H9 (cell line): ENCODE data around the gene MXD3. TPM values are rescaled to one million over a fixed set of nuclear protein-coding genes. Genes with fewer than 3 reads are reported as not detected.

ENCODE experiments used
- DNase-seq: peaks from one replicate; pipeline ENCODE4 v3.0.0-alpha.2; 2017
- H2AFZ ChIP-seq: one replicate; pipeline ENCODE4 v1.6.1; 2013; ENCODE audit warnings: mild to moderate bottlenecking, low read length, control low read depth, moderate library complexity
- H2AK5ac ChIP-seq: 2 replicates; pipeline ENCODE4 v1.6.1; 2013; ENCODE audit warnings: low read length, control low read depth, mixed read lengths; ENCODE audit not compliant: insufficient read length
- H2BK120ac ChIP-seq: one replicate; pipeline ENCODE4 v1.6.1; 2013; ENCODE audit warnings: low read depth, mild to moderate bottlenecking, low read length, control low read depth, inconsistent platforms; ENCODE audit not compliant: poor library complexity, severe bottlenecking
- H2BK12ac ChIP-seq: 2 replicates; pipeline ENCODE4 v1.6.1; 2013; ENCODE audit warnings: low read length, control low read depth, mixed read lengths, low read depth; ENCODE audit not compliant: insufficient read length
- H2BK15ac ChIP-seq: 2 replicates; pipeline ENCODE4 v1.6.1; 2013; ENCODE audit warnings: low read depth, low read length, control low read depth
- H2BK20ac ChIP-seq: one replicate; pipeline ENCODE4 v1.6.1; 2013; ENCODE audit warnings: low read depth, mild to moderate bottlenecking, low read length, control low read depth, inconsistent platforms; ENCODE audit not compliant: poor library complexity, severe bottlenecking
- H2BK5ac ChIP-seq: 2 replicates; pipeline ENCODE4 v1.6.1; 2013; ENCODE audit warnings: low read length, control low read depth, mixed read lengths; ENCODE audit not compliant: insufficient read length
- H3K14ac ChIP-seq: 2 replicates; pipeline ENCODE4 v1.6.1; 2013; ENCODE audit warnings: low read length, control low read depth; ENCODE audit not compliant: insufficient read depth
- H3K18ac ChIP-seq: 2 replicates; pipeline ENCODE4 v1.6.1; 2013; ENCODE audit warnings: low read depth, mild to moderate bottlenecking, mixed read lengths, low read length, control low read depth; ENCODE audit not compliant: insufficient read length
- H3K23ac ChIP-seq: 2 replicates; pipeline ENCODE4 v1.6.1; 2013; ENCODE audit warnings: low read length, control low read depth, mixed read lengths, low read depth; ENCODE audit not compliant: insufficient read length
- H3K23me2 ChIP-seq: 2 replicates; pipeline ENCODE4 v1.6.1; 2013; ENCODE audit warnings: low read depth, mild to moderate bottlenecking, mixed read lengths, low read length, control low read depth; ENCODE audit not compliant: insufficient read length, poor library complexity, severe bottlenecking
- H3K27ac ChIP-seq: 2 replicates; pipeline ENCODE4 v1.5.1; 2013; ENCODE audit warnings: low read length, control low read depth, mixed read lengths, low read depth; ENCODE audit not compliant: insufficient read length
- H3K27me3 ChIP-seq: 2 replicates; pipeline ENCODE4 v1.6.1; 2013; ENCODE audit warnings: low read length, control low read depth, inconsistent platforms; ENCODE audit not compliant: insufficient read depth
- H3K4ac ChIP-seq: 2 replicates; pipeline ENCODE4 v1.6.1; 2013; ENCODE audit warnings: low read depth, mild to moderate bottlenecking, control low read depth, inconsistent platforms, low read length, moderate library complexity
- H3K4me1 ChIP-seq: 2 replicates; pipeline ENCODE4 v1.6.1; 2013; ENCODE audit warnings: low read length, control low read depth, inconsistent platforms; ENCODE audit not compliant: insufficient read depth
- H3K4me2 ChIP-seq: 2 replicates; pipeline ENCODE4 v1.6.1; 2013; ENCODE audit warnings: low read length, control low read depth, mixed read lengths; ENCODE audit not compliant: insufficient read length, insufficient read depth
- H3K56ac ChIP-seq: 2 replicates; pipeline ENCODE4 v1.6.1; 2013; ENCODE audit warnings: low read depth, mild to moderate bottlenecking, mixed read lengths, low read length, control low read depth; ENCODE audit not compliant: insufficient read length
- H3K79me1 ChIP-seq: 2 replicates; pipeline ENCODE4 v1.6.1; 2013; ENCODE audit warnings: low read depth, mild to moderate bottlenecking, moderate library complexity, low read length, control low read depth, inconsistent platforms; ENCODE audit not compliant: insufficient read depth, poor library complexity, severe bottlenecking
- H3K79me2 ChIP-seq: 2 replicates; pipeline ENCODE4 v1.6.1; 2013; ENCODE audit warnings: low read length, control low read depth, inconsistent platforms; ENCODE audit not compliant: insufficient read depth
- H3K9ac ChIP-seq: 2 replicates; pipeline ENCODE4 v1.6.1; 2013; ENCODE audit warnings: low read length, control low read depth, mixed read lengths; ENCODE audit not compliant: insufficient read length; ENCODE audit errors: extremely low read depth
- H3K9me3 ChIP-seq: one replicate; pipeline ENCODE4 v1.6.1; 2013; ENCODE audit warnings: low read depth, low read length, inconsistent platforms; ENCODE audit not compliant: control insufficient read depth
- H3T11ph ChIP-seq: one replicate; pipeline ENCODE4 v1.6.1; 2013; ENCODE audit warnings: mild to moderate bottlenecking, low read length, control low read depth, inconsistent platforms
- H4K20me1 ChIP-seq: one replicate; pipeline ENCODE4 v1.6.1; 2013; ENCODE audit not compliant: control insufficient read depth, insufficient read length, insufficient read depth
- H4K5ac ChIP-seq: 2 replicates; pipeline ENCODE4 v1.6.1; 2013; ENCODE audit warnings: low read depth, mild to moderate bottlenecking, mixed read lengths, low read length, control low read depth; ENCODE audit not compliant: insufficient read length
- H4K8ac ChIP-seq: replicated peaks from 2 replicates; pipeline ENCODE4 v1.6.1; 2013; ENCODE audit warnings: low read length, control low read depth, mixed read lengths, low read depth; ENCODE audit not compliant: insufficient read length
- H4K91ac ChIP-seq: 2 replicates; pipeline ENCODE4 v1.6.1; 2013; ENCODE audit warnings: low read depth, mild to moderate bottlenecking, moderate library complexity, mixed read lengths, low read length, control low read depth; ENCODE audit not compliant: insufficient read length
- H3K27ac Mint-ChIP-seq, 3 experiments: 2 replicates in 2 of 3; 3 replicates in 1 of 3; pipeline ENCODE4 v1.8.0; 2020 to 2021; ENCODE audit warnings: mixed read lengths in 3 of 3, mild to moderate bottlenecking in 1 of 3, moderate library complexity in 1 of 3
- H3K27me3 Mint-ChIP-seq: 2 replicates; pipeline ENCODE4 v1.8.0; 2021; ENCODE audit warnings: low read depth, mild to moderate bottlenecking, moderate library complexity, mixed read lengths
- H3K36me3 Mint-ChIP-seq, 3 experiments: 2 replicates in 2 of 3; 3 replicates in 1 of 3; pipeline ENCODE4 v1.8.0; 2020 to 2021; ENCODE audit warnings: low read depth in 3 of 3, mixed read lengths in 3 of 3; ENCODE audit not compliant: insufficient read depth in 1 of 3
- H3K4me1 Mint-ChIP-seq, 2 experiments: 2 replicates each; pipeline ENCODE4 v1.8.0; 2020; ENCODE audit warnings: mixed read lengths in 2 of 2
- H3K4me3 Mint-ChIP-seq, 2 experiments: 2 replicates in 1 of 2; 3 replicates in 1 of 2; pipeline ENCODE4 v1.8.0; 2020 to 2021; ENCODE audit warnings: mild to moderate bottlenecking in 2 of 2, mixed read lengths in 2 of 2, moderate library complexity in 1 of 2
- H3K9me3 Mint-ChIP-seq, 2 experiments: 2 replicates in 1 of 2; 3 replicates in 1 of 2; pipeline ENCODE4 v1.8.0; 2020; ENCODE audit warnings: mild to moderate bottlenecking in 2 of 2, mixed read lengths in 2 of 2, moderate library complexity in 1 of 2
- CTCF ChIP-seq: fragments of 200-600 bp; sonication (generic); conservative IDR thresholded peaks from 3 replicates; pipeline ENCODE4 v1.8.0; 2021; ENCODE audit warnings: antibody characterized with exemption, mild to moderate bottlenecking
- WGBS: extraction: QIAGEN DNeasy Blood & Tissue Kit; methylation state at CpG from one replicate; pipeline ENCODE4 v1.1.7; 2013; ENCODE audit warnings: missing lambda C conversion rate, low lambda C conversion rate, mixed read lengths; ENCODE audit not compliant: insufficient read length; ENCODE audit errors: extremely low coverage; 5-methylcytosine and 5-hydroxymethylcytosine counted together
- total RNA-seq: library from RNA; stranded (reverse); gene quantifications from 2 replicates; pipeline ENCODE4 v1.2.1, GENCODE V29; 2021

Gene MXD3
- total RNA-seq, 1 experiment from 2014 or later, result 9.8 TPM

- DNase-seq, result peak; percentile 64
- Histone ChIP-seq H4K5ac (no peak overlapping the region), H4K8ac (no peak overlapping the region), H3K4me1 (peaks cover 6% of the 10 kb centered on the region; the same call in 1 of the 2 replicates), H3K27ac (peak overlapping the region; percentile 15), H3K27me3 (no peaks in the 10 kb centered on the region), H3K56ac (no peak overlapping the region), H2AFZ (no peak overlapping the region), H3K18ac (no peak overlapping the region), H3T11ph (no peak overlapping the region), H3K79me1 (no peaks in the 10 kb centered on the region), H3K9ac (no peak overlapping the region), H4K91ac (no peak overlapping the region), H2BK15ac (no peak overlapping the region), H3K4ac (no peak overlapping the region), H3K4me2 (no peak overlapping the region), H4K20me1 (no peaks in the 10 kb centered on the region), H3K23ac (no peak overlapping the region), H3K23me2 (no peaks in the 10 kb centered on the region), H3K9me3 (no peaks in the 10 kb centered on the region), H3K14ac (no peak overlapping the region; the same call in 1 of the 2 replicates), H2BK120ac (no peak overlapping the region), H2BK20ac (no peak overlapping the region), H2AK5ac (no peak overlapping the region), H2BK5ac (no peak overlapping the region), H3K79me2 (no peaks in the 10 kb centered on the region; the same call in 1 of the 2 replicates), H2BK12ac (no peak overlapping the region)
- no CpG with 5 or more reads among the region's 36 CpGs for WGBS
- Mint-ChIP-seq H3K36me3 (peaks cover 24 to 70% (median 61%) of the 10 kb centered on the region in 3 experiments; a peak in 6 of 7 replicates), H3K4me3 (no peak overlapping the region), H3K4me1 (peaks cover 9 to 17% of the 10 kb centered on the region in 2 experiments), H3K9me3 (no peaks in the 10 kb centered on the region), H3K27ac (peak overlapping the region; percentile 45 to 93 (median 87); a peak in 5 of 7 replicates), H3K27me3 (no peaks in the 10 kb centered on the region; the same call in 1 of the 2 replicates)
- TF ChIP-seq CTCF, result no peak
Observed at GRCh38 chr5:177336603-177337494, 25.2 kb upstream of the MXD3 start.
